Keratinocyte (primary cell): ENCODE measurements around the gene NT5DC3. TPM values are rescaled to one million over a fixed set of nuclear protein-coding genes. Genes with fewer than 3 reads are reported as not detected.

ENCODE experiments used
- DNase-seq: peaks from one replicate; pipeline ENCODE4 v3.0.0-alpha.2; 2011; ENCODE audit warnings: low read depth, missing footprints, low spot score
- FAIRE-seq: peaks from 2 replicates; lab custom pipeline; 2011; peaks lifted over from hg19 to GRCh38; lab: Jason Lieb, UNC
- H2AFZ ChIP-seq: 2 replicates; pipeline ENCODE4 v1.6.0; 2012; ENCODE audit warnings: low read length, control low read depth, inconsistent platforms; ENCODE audit not compliant: control insufficient read depth
- H3K27ac ChIP-seq: 2 replicates; pipeline ENCODE4 v1.5.1; 2011; ENCODE audit warnings: low read length; ENCODE audit not compliant: control insufficient read depth, insufficient read depth
- H3K27me3 ChIP-seq: 3 replicates; pipeline ENCODE4 v1.6.0; 2011; ENCODE audit warnings: low read length; ENCODE audit not compliant: control insufficient read depth, insufficient read depth; ENCODE audit errors: extremely low read depth
- H3K36me3 ChIP-seq, 2 experiments: 2 replicates in 1 of 2; 3 replicates in 1 of 2; pipeline ENCODE4 v1.5.1; 2011; ENCODE audit warnings: low read length in 2 of 2, mild to moderate bottlenecking in 1 of 2; ENCODE audit not compliant: control insufficient read depth in 2 of 2, insufficient read depth in 2 of 2; ENCODE audit errors: extremely low read depth in 1 of 2
- H3K4me1 ChIP-seq: 3 replicates; pipeline ENCODE4 v1.5.1; 2011; ENCODE audit warnings: low read length; ENCODE audit not compliant: control insufficient read depth, insufficient read depth; ENCODE audit errors: extremely low read depth
- H3K4me2 ChIP-seq: 3 replicates; pipeline ENCODE4 v1.6.0; 2011; ENCODE audit warnings: low read depth, low read length; ENCODE audit not compliant: control insufficient read depth, insufficient read depth; ENCODE audit errors: extremely low read depth
- H3K4me3 ChIP-seq, 3 experiments: fragments of 200-600 bp in 1 of 3; sonication (generic) in 1 of 3; 2 replicates in 2 of 3; 3 replicates in 1 of 3; pipeline ENCODE4 v1.5.1; 2011 to 2016; ENCODE audit warnings: low read length in 3 of 3, mild to moderate bottlenecking in 3 of 3, control low read depth in 2 of 3, inconsistent platforms in 1 of 3, low read depth in 1 of 3, mixed read lengths in 1 of 3, mixed run types in 1 of 3, moderate library complexity in 1 of 3; ENCODE audit not compliant: control insufficient read depth in 2 of 3, insufficient read depth in 2 of 3; ENCODE audit errors: extremely low read depth in 1 of 3
- H3K79me2 ChIP-seq: 2 replicates; pipeline ENCODE4 v1.6.0; 2012; ENCODE audit warnings: low read length; ENCODE audit not compliant: control insufficient read depth, insufficient read depth
- H3K9ac ChIP-seq: 3 replicates; pipeline ENCODE4 v1.6.0; 2011; ENCODE audit warnings: low read length; ENCODE audit not compliant: control insufficient read depth, insufficient read depth; ENCODE audit errors: extremely low read depth
- H3K9me1 ChIP-seq: 3 replicates; pipeline ENCODE4 v1.6.0; 2011; ENCODE audit warnings: low read length; ENCODE audit not compliant: control insufficient read depth, insufficient read depth; ENCODE audit errors: extremely low read depth
- H3K9me3 ChIP-seq: 2 replicates; pipeline ENCODE4 v1.5.1; 2012; ENCODE audit warnings: low read depth, low read length; ENCODE audit not compliant: control insufficient read depth
- H4K20me1 ChIP-seq: 3 replicates; pipeline ENCODE4 v1.6.0; 2011; ENCODE audit warnings: low read length; ENCODE audit not compliant: control insufficient read depth, insufficient read depth; ENCODE audit errors: extremely low read depth
- CTCF ChIP-seq, 3 experiments: IDR thresholded peaks in 1 of 3; conservative IDR thresholded peaks in 1 of 3; optimal IDR thresholded peaks in 1 of 3; 2 replicates in 2 of 3; 3 replicates in 1 of 3; pipeline versions ENCODE3 to v1.5.1; 2011; ENCODE audit warnings: low read length in 3 of 3, mild to moderate bottlenecking in 3 of 3, moderate library complexity in 2 of 3, control low read depth in 1 of 3, inconsistent platforms in 1 of 3; ENCODE audit not compliant: insufficient read depth in 2 of 3; ENCODE audit errors: extremely low read depth in 1 of 3
- EZH2 ChIP-seq: IDR thresholded peaks from one replicate; pipeline ENCODE4 v1.6.1; 2012; ENCODE audit warnings: inconsistent platforms, mild to moderate bottlenecking, low read length, moderate library complexity
- dilution Hi-C: fragments of 300-500 bp; cut with MboI; formaldehyde crosslinking; loops from one replicate; pipeline ENCODE4 v1.7.0; 2020; ENCODE audit warnings: low sequenced_read_pairs; ENCODE audit not compliant: extremely low pct_ligation_motif_present
- polyA plus RNA-seq, 5 experiments: library from polyadenylated mRNA; depleted of rRNA in 3 of 5; stranded (reverse) in 3 of 5; stranded (forward) in 1 of 5; unstranded in 1 of 5; fragments of >200 nt; gene quantifications; 1 replicate in 1 of 5; 2 replicates in 3 of 5; 3 replicates in 1 of 5; pipeline versions ENCODE4 v1.2.1 to v1.2.3, GENCODE V29; 2011 to 2012; ENCODE audit warnings: missing spikeins in 2 of 5, low read depth in 1 of 5, low replicate concordance in 1 of 5

Gene NT5DC3
- polyA plus RNA-seq, 1 donor (not counting 4 experiments of a cell fraction or from before 2014, with no cell fraction given) = 12.8 TPM

GRCh38 chr12:103850429-103850828 is 9.4 kb upstream of the NT5DC3 start:
- DNase-seq = no peak
- no peak overlapping the region for H2AFZ ChIP-seq
- no peaks in the 10 kb centered on the region for H3K9me1 ChIP-seq
- H3K9me3 ChIP-seq = no peaks in the 10 kb centered on the region
- TF ChIP-seq EZH2 (no peak), CTCF (optimal IDR thresholded peaks at IDR 0.05 in 1 of 3, IDR thresholded peaks at IDR 0.05 in 1 of 3, conservative IDR thresholded peaks at IDR 0.05 in 1 of 3; ENCODE audit: extremely low read depth in 1 of 3, insufficient read depth in 2 of 3, low read length in 3 of 3) (no peak)
- H3K4me2 ChIP-seq = no peak overlapping the region
- no peak overlapping the region for H3K27ac ChIP-seq
- dilution Hi-C loops = no loop called here
- no peak overlapping the region for H3K4me3 ChIP-seq
- no peaks in the 10 kb centered on the region for H3K79me2 ChIP-seq
- H4K20me1 ChIP-seq = no peaks in the 10 kb centered on the region
- H3K36me3 ChIP-seq = no peaks in the 10 kb centered on the region
- H3K9ac ChIP-seq = no peak overlapping the region
- no peaks in the 10 kb centered on the region for H3K27me3 ChIP-seq
- H3K4me1 ChIP-seq = no peaks in the 10 kb centered on the region
- no peak for FAIRE-seq

GRCh38 chr12:103848917-103849491 is 8.0 kb upstream of the NT5DC3 start:
- no peak overlapping the region for H2AFZ ChIP-seq
- TF ChIP-seq EZH2 (no peak), CTCF (optimal IDR thresholded peaks at IDR 0.05 in 1 of 3, IDR thresholded peaks at IDR 0.05 in 1 of 3, conservative IDR thresholded peaks at IDR 0.05 in 1 of 3; ENCODE audit: extremely low read depth in 1 of 3, insufficient read depth in 2 of 3, low read length in 3 of 3) (no peak)
- H3K9me1 ChIP-seq = no peaks in the 10 kb centered on the region
- H3K9ac ChIP-seq = no peak overlapping the region
- no peaks in the 10 kb centered on the region for H3K36me3 ChIP-seq
- no peaks in the 10 kb centered on the region for H4K20me1 ChIP-seq
- no peaks in the 10 kb centered on the region for H3K4me1 ChIP-seq
- H3K27ac ChIP-seq = no peak overlapping the region
- FAIRE-seq (no peak), DNase-seq (no peak)
- H3K4me2 ChIP-seq = no peak overlapping the region
- H3K9me3 ChIP-seq = no peaks in the 10 kb centered on the region
- no peaks in the 10 kb centered on the region for H3K27me3 ChIP-seq
- H3K79me2 ChIP-seq = no peaks in the 10 kb centered on the region
- dilution Hi-C loops = no loop called here
- no peak overlapping the region for H3K4me3 ChIP-seq
